ENCODE results near the gene PLAGL2.

The PLAGL2 gene

DNA sequence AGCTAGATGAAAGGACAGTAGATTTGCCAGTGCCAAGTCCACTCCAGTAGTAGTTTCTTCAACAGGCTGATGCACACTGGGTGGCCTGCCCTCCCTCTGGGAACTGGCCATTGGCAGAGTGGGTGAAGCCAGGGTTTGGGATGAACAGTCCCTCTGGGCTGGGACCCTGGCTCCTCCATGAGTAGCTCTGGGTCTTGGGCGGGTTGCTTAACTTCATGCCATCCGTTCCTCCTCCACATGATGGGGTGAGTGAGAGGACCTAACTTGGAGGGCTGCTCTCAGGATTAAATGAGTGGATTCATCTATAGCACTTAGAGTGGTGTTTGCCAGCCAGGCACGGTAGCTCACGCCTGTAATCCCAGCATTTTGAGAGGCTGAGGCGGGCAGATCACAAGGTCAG, 47.2 kb downstream of the PLAGL2 start:
- CTCF ChIA-PET: interaction anchor here (0.6 kb wide), 1 partner anchor 352 kb away, joined by 3 read pairs; no protein-coding TSS in a partner anchor
- POLR2A ChIA-PET (ENCODE audit: low non-redundant PET): no interaction called here
- DNase-seq (ENCODE audit: low spot score): no peak
- H3K27ac ChIP-seq: no peak overlapping the region
- TF ChIP-seq CTCF (conservative IDR thresholded peaks at IDR 0.05; ENCODE audit: low read depth): no peak

GRCh38 chr20:32159766-32160221, 47.7 kb downstream of the PLAGL2 start:
- ChIA-PET POLR2A (ENCODE audit: low non-redundant PET) (no interaction called here), CTCF (no interaction called here)
- TF ChIP-seq CTCF (conservative IDR thresholded peaks at IDR 0.05; ENCODE audit: low read depth): no peak
- no peak for DNase-seq (ENCODE audit: low spot score)
- H3K27ac ChIP-seq: 0 out of 2 replicates have a peak overlapping the region, but pooled peaks have one; percentile 3

DNA sequence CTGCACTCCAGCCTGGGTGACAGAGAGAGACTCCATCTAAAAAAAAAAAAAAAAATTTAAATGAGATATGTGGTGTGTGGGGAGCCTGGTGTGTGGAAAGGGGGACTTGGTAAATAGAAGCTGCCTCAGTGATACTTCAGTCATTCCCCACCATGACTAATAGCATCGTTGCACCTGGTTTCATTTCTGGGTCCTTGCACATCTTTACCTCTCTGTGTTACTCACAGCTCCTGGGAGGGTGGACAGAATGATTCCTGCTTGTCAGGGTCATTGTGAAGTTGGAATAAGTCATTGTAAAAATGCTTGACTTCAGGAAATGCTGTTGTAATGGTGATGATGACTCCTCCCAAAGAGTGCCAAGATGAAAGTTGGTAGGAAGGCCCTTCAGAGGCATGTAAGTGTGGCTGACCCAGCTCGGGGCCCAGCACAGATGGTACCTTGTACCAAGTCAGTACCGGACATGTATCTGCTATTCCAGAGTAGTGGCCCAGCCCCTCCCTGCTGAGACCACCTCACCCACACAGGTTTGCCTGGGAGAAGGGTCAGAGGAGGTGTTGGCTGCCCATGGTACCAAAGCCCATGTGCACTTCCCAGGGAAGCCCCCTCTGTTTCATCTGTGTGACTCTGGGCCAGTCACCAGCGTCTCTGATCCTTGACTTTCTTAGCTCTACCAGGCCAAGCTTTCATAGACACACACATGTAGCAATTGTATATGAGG, 48.4 kb downstream of the PLAGL2 start:
- CTCF ChIA-PET: interaction anchor here (0.6 to 1.4 kb wide), 3 partner anchors 236 to 1268 kb away, joined by 3 to 4 read pairs (median 3); no protein-coding TSS in a partner anchor

GRCh38 chr20:32158351-32158750, 49.2 kb downstream of the PLAGL2 start:
- DNase-seq (ENCODE audit: low spot score): no peak
- ChIA-PET POLR2A (ENCODE audit: low non-redundant PET) (interaction anchor here (0.5 kb wide), 1 partner anchor 150 kb away, joined by 4 read pairs; no protein-coding TSS in a partner anchor), CTCF (interaction anchor here (0.7 to 1.4 kb wide), 2 partner anchors 236 to 305 kb away, joined by 3 to 4 read pairs; no protein-coding TSS in a partner anchor)
- H3K27ac ChIP-seq: no peak overlapping the region
- no peak for TF ChIP-seq CTCF (conservative IDR thresholded peaks at IDR 0.05; ENCODE audit: low read depth)

More for the DNA sequence above, 48.4 kb downstream of the PLAGL2 start:
- no peak for DNase-seq (ENCODE audit: low spot score)
- no peak for TF ChIP-seq CTCF (conservative IDR thresholded peaks at IDR 0.05; ENCODE audit: low read depth)
- POLR2A ChIA-PET (ENCODE audit: low non-redundant PET): no interaction called here
- 0 out of 2 replicates have a peak overlapping the region, but pooled peaks have one; percentile 3 for H3K27ac ChIP-seq

DNA sequence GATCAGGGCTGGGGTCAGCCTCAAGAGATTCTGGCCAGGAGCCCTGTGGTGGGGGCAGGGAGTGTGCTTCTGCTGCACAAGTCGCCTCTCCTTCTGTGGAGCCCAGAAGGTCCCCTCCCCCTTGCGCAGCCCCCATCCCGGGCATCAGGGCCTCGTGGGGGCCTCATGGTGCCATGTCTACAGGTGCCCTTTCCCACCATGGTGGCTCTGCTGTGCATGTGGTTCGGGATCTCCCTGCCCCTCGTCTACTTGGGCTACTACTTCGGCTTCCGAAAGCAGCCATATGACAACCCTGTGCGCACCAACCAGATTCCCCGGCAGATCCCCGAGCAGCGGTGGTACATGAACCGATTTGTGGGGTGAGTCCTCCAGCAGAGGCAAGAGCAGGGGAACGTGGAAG, 49.9 kb downstream of the PLAGL2 start:
- POLR2A ChIA-PET (ENCODE audit: low non-redundant PET): interaction anchor here (0.5 kb wide), 1 partner anchor 151 kb away, joined by 4 read pairs; no protein-coding TSS in a partner anchor
- H3K27ac ChIP-seq: no peak overlapping the region
- DNase-seq (ENCODE audit: low spot score): no peak
- TF ChIP-seq CTCF (conservative IDR thresholded peaks at IDR 0.05; ENCODE audit: low read depth): no peak
- CTCF ChIA-PET: interaction anchor here (1.4 kb wide), 1 partner anchor 305 kb away, joined by 4 read pairs; no protein-coding TSS in a partner anchor

DNA sequence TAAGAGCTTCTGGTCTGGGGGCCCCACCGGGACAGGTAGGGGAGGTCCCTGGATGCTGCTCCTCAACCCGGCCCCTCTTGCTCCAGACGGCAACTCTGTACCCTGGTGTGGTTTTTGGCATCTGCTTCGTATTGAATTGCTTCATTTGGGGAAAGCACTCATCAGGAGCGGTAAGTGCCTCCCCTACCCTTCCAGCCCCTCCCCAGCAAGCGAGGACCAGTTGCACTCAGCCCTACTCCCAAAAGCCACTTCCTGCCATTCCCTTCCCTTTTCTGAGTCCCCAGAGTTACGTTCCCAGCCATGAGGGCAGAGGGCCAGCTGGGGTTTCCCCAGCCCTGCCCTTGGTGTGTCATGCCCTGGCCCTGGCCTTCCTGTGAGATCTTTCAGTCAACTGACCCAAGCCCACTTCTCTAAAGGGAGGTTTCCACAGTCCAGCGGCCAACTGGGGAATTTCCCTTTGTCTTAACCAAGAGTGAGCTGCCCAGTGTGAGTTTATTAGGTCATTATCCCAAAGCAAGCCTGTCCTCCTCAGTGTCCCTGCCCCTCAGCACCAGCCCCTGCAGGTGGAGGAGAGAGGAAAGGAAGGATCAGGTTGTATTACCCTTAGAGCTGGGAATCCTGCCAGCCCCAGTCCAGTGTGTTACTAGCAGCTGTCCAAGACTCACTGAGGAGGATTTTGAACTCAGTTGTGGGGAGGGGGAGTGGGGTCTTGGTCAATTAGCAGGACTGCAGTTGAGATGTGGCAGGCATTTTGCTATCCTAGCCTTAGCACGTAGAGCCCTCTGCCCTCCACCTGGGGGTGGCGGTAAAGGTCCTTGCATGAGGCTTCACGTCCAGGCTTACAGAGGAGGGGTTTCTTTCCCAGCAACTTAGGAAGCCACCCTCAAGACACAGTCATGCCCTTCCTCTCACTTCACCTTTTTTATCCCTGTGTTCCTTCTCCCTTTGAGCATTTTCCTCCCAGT, 52.2 kb downstream of the PLAGL2 start:
- CTCF ChIA-PET: interaction anchor here (0.7 to 1.1 kb wide), 3 partner anchors 19 to 506 kb away, joined by 3 to 4 read pairs (median 3); no protein-coding TSS in a partner anchor
- no peak for TF ChIP-seq CTCF (conservative IDR thresholded peaks at IDR 0.05; ENCODE audit: low read depth)
- H3K27ac ChIP-seq: peak overlapping the region; percentile 71
- DNase-seq (ENCODE audit: low spot score): peak; percentile 56
- POLR2A ChIA-PET (ENCODE audit: low non-redundant PET): no interaction called here
